Measurements from ENCODE around the gene KRTAP9-3. TPM values are rescaled to one million over a fixed set of nuclear protein-coding genes. Genes with fewer than 3 reads are reported as not detected.
"Not testable (repeated sequence)": the region's sequence is repeated elsewhere in the genome, so short reads cannot be mapped to it uniquely, and the experiment has no call there.

The KRTAP9-3 gene, protein sequence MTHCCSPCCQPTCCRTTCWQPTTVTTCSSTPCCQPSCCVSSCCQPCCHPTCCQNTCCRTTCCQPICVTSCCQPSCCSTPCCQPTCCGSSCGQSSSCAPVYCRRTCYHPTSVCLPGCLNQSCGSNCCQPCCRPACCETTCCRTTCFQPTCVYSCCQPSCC
- total RNA-seq (2014; rRNA removed; shearing (Covaris generic); ENCODE audit: low replicate concordance): not detected in 2 replicates

DNA sequence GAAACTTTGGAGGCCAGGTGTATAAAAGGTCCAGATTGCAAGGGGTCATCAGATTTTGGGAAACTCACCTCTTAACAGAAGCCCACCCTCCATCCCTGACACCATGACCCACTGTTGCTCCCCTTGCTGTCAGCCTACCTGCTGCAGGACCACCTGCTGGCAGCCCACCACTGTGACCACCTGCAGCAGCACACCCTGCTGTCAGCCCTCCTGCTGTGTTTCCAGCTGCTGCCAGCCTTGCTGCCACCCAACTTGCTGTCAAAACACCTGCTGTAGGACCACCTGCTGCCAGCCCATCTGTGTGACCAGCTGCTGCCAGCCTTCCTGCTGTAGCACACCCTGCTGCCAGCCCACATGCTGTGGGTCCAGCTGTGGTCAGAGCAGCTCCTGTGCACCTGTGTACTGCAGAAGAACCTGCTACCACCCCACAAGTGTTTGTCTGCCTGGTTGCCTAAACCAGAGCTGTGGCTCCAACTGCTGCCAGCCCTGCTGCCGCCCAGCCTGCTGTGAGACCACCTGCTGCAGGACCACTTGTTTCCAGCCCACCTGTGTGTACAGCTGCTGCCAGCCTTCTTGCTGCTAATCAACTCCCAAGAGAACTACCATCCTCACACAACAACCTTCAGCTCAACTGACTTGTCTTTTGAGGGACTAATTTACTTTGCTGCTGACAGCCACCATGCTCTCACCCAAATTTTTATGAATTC is at the start of gene KRTAP9-3:
TSS of gene KRTAP9-3 (plus strand) at position 51 of the 707 bp plus-strand sequence. CDS start at position 104, 53 bp downstream.
- not testable (repeated sequence) for H3K4me2 ChIP-seq (ENCODE audit: low read depth, low read length, poor library complexity, severe bottlenecking); H3K4me3 ChIP-seq (ENCODE audit: low read length)

GRCh38 chr17:41184480-41184961 is 47.7 kb upstream of the KRTAP9-3 start, which contains the start of gene KRTAP4-1:
TSS of gene KRTAP4-1 (minus strand) at chr17:41184911. CDS start at chr17:41184854, 57 bp downstream.
- no peak for DNase-seq
- H3K79me2 ChIP-seq (ENCODE audit: low read length): no peaks in the 10 kb centered on the region
- H2AFZ ChIP-seq (ENCODE audit: low read length): no peak within 1 kb of the TSS
- no peak within 1 kb of the TSS for H3K4me2 ChIP-seq (ENCODE audit: low read depth, low read length, poor library complexity, severe bottlenecking)
- H3K36me3 ChIP-seq (ENCODE audit: insufficient read depth, low read length): no peaks in the 10 kb centered on the region
- no peaks in the 10 kb centered on the region for H3K9me3 ChIP-seq (ENCODE audit: low read length)
- no peaks in the 10 kb centered on the region for H3K9me2 ChIP-seq (replicated peaks; ENCODE audit: insufficient read depth, low read length)
- H3K27me3 ChIP-seq (ENCODE audit: low read length): no peaks in the 10 kb centered on the region
- H4K20me1 ChIP-seq (ENCODE audit: insufficient read depth, low read depth, low read length): no peaks in the 10 kb centered on the region
- H3K4me3 ChIP-seq (ENCODE audit: low read length): no peak within 1 kb of the TSS
- H3K9ac ChIP-seq (ENCODE audit: low read length): no peak within 1 kb of the TSS
- no peak within 1 kb of the TSS for H3K27ac ChIP-seq (ENCODE audit: low read length)
- H3K4me1 ChIP-seq (ENCODE audit: low read length): no peaks in the 10 kb centered on the region

More for the DNA sequence above, at the start of gene KRTAP9-3:
- not testable (repeated sequence) for H3K9me3 ChIP-seq (ENCODE audit: low read length); H4K20me1 ChIP-seq (ENCODE audit: insufficient read depth, low read depth, low read length); H3K79me2 ChIP-seq (ENCODE audit: low read length); H3K27me3 ChIP-seq (ENCODE audit: low read length); H3K9ac ChIP-seq (ENCODE audit: low read length); H3K9me2 ChIP-seq (replicated peaks; ENCODE audit: insufficient read depth, low read length); H3K4me1 ChIP-seq (ENCODE audit: low read length); H2AFZ ChIP-seq (ENCODE audit: low read length); H3K36me3 ChIP-seq (ENCODE audit: insufficient read depth, low read length); DNase-seq; H3K27ac ChIP-seq (ENCODE audit: low read length)

GRCh38 chr17:41185001-41185400 is 47.2 kb upstream of the KRTAP9-3 start:
- no peak overlapping the region for H3K4me3 ChIP-seq (ENCODE audit: low read length)
- no peaks in the 10 kb centered on the region for H3K9me2 ChIP-seq (replicated peaks; ENCODE audit: insufficient read depth, low read length)
- H3K9me3 ChIP-seq (ENCODE audit: low read length): no peaks in the 10 kb centered on the region
- no peaks in the 10 kb centered on the region for H4K20me1 ChIP-seq (ENCODE audit: insufficient read depth, low read depth, low read length)
- no peak for DNase-seq
- no peaks in the 10 kb centered on the region for H3K36me3 ChIP-seq (ENCODE audit: insufficient read depth, low read length)
- H2AFZ ChIP-seq (ENCODE audit: low read length): no peak overlapping the region
- no peaks in the 10 kb centered on the region for H3K4me1 ChIP-seq (ENCODE audit: low read length)
- no peaks in the 10 kb centered on the region for H3K27me3 ChIP-seq (ENCODE audit: low read length)
- no peak overlapping the region for H3K27ac ChIP-seq (ENCODE audit: low read length)
- H3K79me2 ChIP-seq (ENCODE audit: low read length): no peaks in the 10 kb centered on the region
- no peak overlapping the region for H3K4me2 ChIP-seq (ENCODE audit: low read depth, low read length, poor library complexity, severe bottlenecking)
- H3K9ac ChIP-seq (ENCODE audit: low read length): no peak overlapping the region

- Histone ChIP-seq H3K9ac (ENCODE audit: low read length) (no peak overlapping the region), H2AFZ (ENCODE audit: low read length) (no peak overlapping the region), H3K79me2 (ENCODE audit: low read length) (no peaks in the 10 kb centered on the region), H4K20me1 (ENCODE audit: insufficient read depth, low read depth, low read length) (no peaks in the 10 kb centered on the region), H3K4me1 (ENCODE audit: low read length) (no peaks in the 10 kb centered on the region), H3K27ac (ENCODE audit: low read length) (no peak overlapping the region), H3K9me3 (ENCODE audit: low read length) (no peaks in the 10 kb centered on the region), H3K4me3 (ENCODE audit: low read length) (no peak overlapping the region), H3K27me3 (ENCODE audit: low read length) (no peaks in the 10 kb centered on the region), H3K4me2 (ENCODE audit: low read depth, low read length, poor library complexity, severe bottlenecking) (no peak overlapping the region), H3K9me2 (replicated peaks; ENCODE audit: insufficient read depth, low read length) (no peaks in the 10 kb centered on the region), H3K36me3 (ENCODE audit: insufficient read depth, low read length) (no peaks in the 10 kb centered on the region)
- no peak for DNase-seq
These were observed 45.4 kb upstream of the KRTAP9-3 start for GRCh38 chr17:41186872-41187271.

- not testable (repeated sequence) for H3K36me3 ChIP-seq (ENCODE audit: insufficient read depth, low read length); H3K27me3 ChIP-seq (ENCODE audit: low read length); H3K9me2 ChIP-seq (replicated peaks; ENCODE audit: insufficient read depth, low read length); H3K4me2 ChIP-seq (ENCODE audit: low read depth, low read length, poor library complexity, severe bottlenecking); DNase-seq; H2AFZ ChIP-seq (ENCODE audit: low read length); H3K79me2 ChIP-seq (ENCODE audit: low read length); H3K27ac ChIP-seq (ENCODE audit: low read length); H3K4me3 ChIP-seq (ENCODE audit: low read length); H3K9ac ChIP-seq (ENCODE audit: low read length); H4K20me1 ChIP-seq (ENCODE audit: insufficient read depth, low read depth, low read length); H3K4me1 ChIP-seq (ENCODE audit: low read length); H3K9me3 ChIP-seq (ENCODE audit: low read length)
These were observed 42.4 kb upstream of the KRTAP9-3 start, which contains the start of gene KRTAP9-1 for GRCh38 chr17:41189837-41190318. TSS of gene KRTAP9-1 (plus strand) at chr17:41189887. CDS start at chr17:41189887, 0 bp downstream.

- Histone ChIP-seq H3K4me2 (ENCODE audit: low read depth, low read length, poor library complexity, severe bottlenecking) (no peak overlapping the region), H3K27ac (ENCODE audit: low read length) (no peak overlapping the region), H3K4me3 (ENCODE audit: low read length) (no peak overlapping the region), H3K36me3 (ENCODE audit: insufficient read depth, low read length) (no peaks in the 10 kb centered on the region), H3K9ac (ENCODE audit: low read length) (no peak overlapping the region), H2AFZ (ENCODE audit: low read length) (no peak overlapping the region), H3K4me1 (ENCODE audit: low read length) (no peaks in the 10 kb centered on the region), H3K9me2 (replicated peaks; ENCODE audit: insufficient read depth, low read length) (no peaks in the 10 kb centered on the region), H3K27me3 (ENCODE audit: low read length) (no peaks in the 10 kb centered on the region), H3K79me2 (ENCODE audit: low read length) (no peaks in the 10 kb centered on the region), H3K9me3 (ENCODE audit: low read length) (no peaks in the 10 kb centered on the region), H4K20me1 (ENCODE audit: insufficient read depth, low read depth, low read length) (no peaks in the 10 kb centered on the region)
- DNase-seq: no peak
These were observed 41.9 kb upstream of the KRTAP9-3 start for GRCh38 chr17:41190328-41190727.

DNA sequence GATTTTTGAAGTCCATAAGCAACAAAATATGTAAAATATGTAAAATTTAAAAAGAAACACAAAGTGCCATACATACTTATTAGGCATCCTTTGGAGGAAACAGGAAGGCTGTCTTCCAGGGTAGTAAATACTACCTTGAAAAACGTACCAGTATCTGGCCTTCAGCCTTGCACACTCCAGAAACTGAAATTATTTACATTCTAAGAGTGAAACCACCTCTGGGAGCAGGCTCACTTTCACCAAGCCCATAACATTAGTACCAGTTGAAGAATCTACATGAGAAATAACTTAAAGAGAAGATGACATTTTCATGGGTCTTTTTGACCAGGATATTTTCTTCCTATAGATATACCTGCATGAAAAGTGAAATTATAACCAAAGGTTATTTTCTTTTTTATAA is 36.2 kb upstream of the KRTAP9-3 start:
- Histone ChIP-seq H3K9me3 (ENCODE audit: low read length) (no peaks in the 10 kb centered on the region), H3K79me2 (ENCODE audit: low read length) (no peaks in the 10 kb centered on the region), H3K36me3 (ENCODE audit: insufficient read depth, low read length) (no peaks in the 10 kb centered on the region), H4K20me1 (ENCODE audit: insufficient read depth, low read depth, low read length) (no peaks in the 10 kb centered on the region), H3K4me1 (ENCODE audit: low read length) (no peaks in the 10 kb centered on the region), H3K27me3 (ENCODE audit: low read length) (no peaks in the 10 kb centered on the region), H3K4me3 (ENCODE audit: low read length) (no peak overlapping the region), H3K4me2 (ENCODE audit: low read depth, low read length, poor library complexity, severe bottlenecking) (no peak overlapping the region), H3K9me2 (replicated peaks; ENCODE audit: insufficient read depth, low read length) (no peaks in the 10 kb centered on the region), H3K27ac (ENCODE audit: low read length) (no peak overlapping the region), H3K9ac (ENCODE audit: low read length) (no peak overlapping the region), H2AFZ (ENCODE audit: low read length) (no peak overlapping the region)
- no peak for DNase-seq

DNA sequence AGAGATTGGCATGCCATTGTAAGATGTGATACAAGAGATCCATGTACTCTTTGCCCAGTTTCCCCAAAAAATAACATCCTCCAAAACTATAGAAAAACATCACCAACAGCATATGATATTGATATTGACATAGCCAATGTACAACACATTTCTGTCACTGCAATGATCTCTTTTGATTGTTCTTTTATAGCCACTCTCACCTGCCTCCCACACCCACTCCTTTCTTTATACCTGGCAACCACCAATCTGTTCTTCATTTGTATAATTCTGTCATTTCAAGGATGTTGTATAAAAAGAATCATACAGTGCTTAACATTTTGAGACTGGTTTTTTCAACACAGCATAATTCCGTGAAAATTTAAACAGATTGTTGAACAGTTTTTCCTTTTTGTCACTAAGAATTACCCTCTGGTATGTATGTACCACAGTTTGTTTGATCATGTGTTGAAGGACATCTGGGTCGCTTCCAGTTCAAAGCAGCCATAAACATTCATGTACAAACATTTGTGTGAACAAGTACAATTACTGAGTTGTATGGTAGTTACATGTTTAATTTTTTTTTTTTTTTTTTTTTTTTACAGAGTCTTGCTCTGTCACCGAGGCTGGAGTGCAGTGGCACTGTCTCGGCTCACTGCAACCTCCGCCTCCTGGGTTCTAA is 32.7 kb upstream of the KRTAP9-3 start:
- no peaks in the 10 kb centered on the region for H3K36me3 ChIP-seq (ENCODE audit: insufficient read depth, low read length)
- no peak overlapping the region for H3K4me2 ChIP-seq (ENCODE audit: low read depth, low read length, poor library complexity, severe bottlenecking)
- no peak overlapping the region for H3K4me3 ChIP-seq (ENCODE audit: low read length)

More for the DNA sequence above, 32.7 kb upstream of the KRTAP9-3 start:
- Histone ChIP-seq H2AFZ (ENCODE audit: low read length) (no peak overlapping the region), H3K27me3 (ENCODE audit: low read length) (no peaks in the 10 kb centered on the region), H3K9ac (ENCODE audit: low read length) (no peak overlapping the region), H3K4me1 (ENCODE audit: low read length) (no peaks in the 10 kb centered on the region), H3K27ac (ENCODE audit: low read length) (no peak overlapping the region), H3K79me2 (ENCODE audit: low read length) (no peaks in the 10 kb centered on the region), H4K20me1 (ENCODE audit: insufficient read depth, low read depth, low read length) (no peaks in the 10 kb centered on the region), H3K9me3 (ENCODE audit: low read length) (no peaks in the 10 kb centered on the region), H3K9me2 (replicated peaks; ENCODE audit: insufficient read depth, low read length) (no peaks in the 10 kb centered on the region)
- no peak for DNase-seq

All from Karpas-422 (cell line).